Effector memory CD4-positive, alpha-beta T cell (primary cell): Measurements from ENCODE around the gene SEC24C.
"Not testable (repeated sequence)": the region's sequence is repeated elsewhere in the genome, so short reads cannot be mapped to it uniquely, and the experiment has no call there.

Experiments used
- DNase-seq, 3 donors: peaks; one replicate each; pipeline ENCODE4 v3.0.0-alpha.2; 2020
- H3K27ac ChIP-seq: 2 replicates; pipeline ENCODE4 v1.7.0; 2013; ENCODE audit warnings: mild to moderate bottlenecking, low read length, moderate library complexity; ENCODE audit not compliant: insufficient read depth, poor library complexity, severe bottlenecking
- H3K27me3 ChIP-seq: replicated peaks from 2 replicates; pipeline ENCODE4 v1.7.0; 2013; ENCODE audit warnings: mild to moderate bottlenecking, low read length; ENCODE audit not compliant: insufficient read depth, control insufficient read depth, poor library complexity, severe bottlenecking
- H3K36me3 ChIP-seq: 2 replicates; pipeline ENCODE4 v1.7.0; 2013; ENCODE audit warnings: mild to moderate bottlenecking, low read length, moderate library complexity; ENCODE audit not compliant: control insufficient read depth, insufficient read depth
- H3K4me1 ChIP-seq: 2 replicates; pipeline ENCODE4 v1.7.0; 2013; ENCODE audit warnings: low read length, mild to moderate bottlenecking; ENCODE audit not compliant: control insufficient read depth, insufficient read depth, poor library complexity, severe bottlenecking
- H3K4me3 ChIP-seq: 2 replicates; pipeline ENCODE4 v1.7.0; 2013; ENCODE audit warnings: low read length, low read depth, mild to moderate bottlenecking; ENCODE audit not compliant: insufficient read depth, poor library complexity, severe bottlenecking
- H3K9me3 ChIP-seq: 2 replicates; pipeline ENCODE4 v1.7.0; 2013; ENCODE audit warnings: mild to moderate bottlenecking, low read length, moderate library complexity; ENCODE audit not compliant: control insufficient read depth

The SEC24C gene

DNA sequence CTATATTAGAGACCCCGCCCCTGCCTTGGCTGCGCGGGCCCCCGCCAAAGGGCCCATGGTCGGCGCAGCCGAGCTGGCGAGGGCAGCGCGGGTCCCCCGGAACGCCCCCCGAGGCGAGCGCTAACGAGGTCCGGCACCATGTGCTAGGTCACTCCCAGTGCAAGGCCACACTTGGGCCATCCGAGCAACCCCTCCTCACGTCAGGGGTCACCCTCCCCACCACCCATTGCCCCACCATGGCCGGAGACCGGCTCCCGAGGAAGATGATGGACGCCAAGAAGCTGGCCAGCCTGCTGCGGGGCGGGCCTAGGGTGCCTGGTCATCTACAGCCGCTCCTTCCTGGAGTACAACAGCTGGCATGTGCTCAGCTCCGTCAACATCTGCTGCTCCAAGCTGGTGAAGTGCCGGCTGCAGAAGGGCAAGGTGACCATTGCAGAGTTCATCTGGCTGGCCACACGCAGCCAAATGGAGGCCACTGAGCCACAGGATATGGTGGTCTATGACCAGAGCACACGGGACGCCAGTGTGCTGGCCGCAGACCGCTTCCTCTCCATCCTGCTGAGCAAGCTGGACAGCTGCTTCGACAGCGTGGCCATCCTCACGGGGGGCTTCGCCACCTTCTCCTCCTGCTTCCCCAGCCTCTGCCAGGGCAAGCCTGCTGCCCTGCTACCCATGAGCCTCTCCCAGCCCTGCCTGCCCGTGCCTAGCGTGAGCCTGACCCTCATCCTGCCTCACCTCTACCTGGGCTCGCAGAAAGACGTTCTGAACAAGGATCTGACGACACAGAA is 12.4 kb upstream of the SEC24C start:
- Histone ChIP-seq H3K36me3 (peaks cover 18% of the 10 kb centered on the region), H3K27me3 (no peaks in the 10 kb centered on the region), H3K9me3 (no peaks in the 10 kb centered on the region), H3K27ac (no peak overlapping the region), H3K4me1 (no peaks in the 10 kb centered on the region), H3K4me3 (no peak overlapping the region)
- no peak for DNase-seq

DNA sequence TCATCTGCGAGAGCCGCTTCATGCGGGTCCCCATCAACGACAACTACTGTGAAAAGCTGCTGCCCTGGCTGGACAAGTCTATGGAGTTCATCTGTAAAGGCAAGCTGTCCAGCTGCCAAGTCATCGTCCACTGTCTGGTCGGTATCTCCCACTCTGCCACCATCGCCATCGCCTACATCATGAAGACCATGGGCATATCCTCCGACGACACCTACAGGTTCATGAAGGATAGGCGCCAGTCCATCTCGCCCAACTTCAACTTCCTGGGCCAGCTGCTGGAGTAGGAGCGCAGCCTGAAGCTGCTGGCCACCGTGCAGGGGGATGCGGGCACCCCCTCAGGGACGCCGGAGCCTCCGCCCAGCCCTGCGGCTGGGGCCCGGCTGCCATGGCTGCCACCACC is 11.7 kb upstream of the SEC24C start:
- Histone ChIP-seq H3K4me1 (no peaks in the 10 kb centered on the region), H3K27me3 (no peaks in the 10 kb centered on the region), H3K4me3 (no peak overlapping the region), H3K27ac (no peak overlapping the region), H3K9me3 (no peaks in the 10 kb centered on the region), H3K36me3 (peaks cover 13% of the 10 kb centered on the region)
- no peak for DNase-seq

- H3K27me3 ChIP-seq, result no peaks in the 10 kb centered on the region
- H3K27ac ChIP-seq, result no peak overlapping the region
- peaks cover 13% of the 10 kb centered on the region for H3K36me3 ChIP-seq
- H3K9me3 ChIP-seq, result no peaks in the 10 kb centered on the region
- H3K4me1 ChIP-seq, result no peaks in the 10 kb centered on the region
- no peak for DNase-seq
- no peak overlapping the region for H3K4me3 ChIP-seq
Measured at GRCh38 chr10:73732931-73733623, 11.1 kb upstream of the SEC24C start.

- no peak overlapping the region for H3K27ac ChIP-seq
- H3K4me3 ChIP-seq, result no peak overlapping the region
- H3K36me3 ChIP-seq, result peaks cover 13% of the 10 kb centered on the region
- H3K9me3 ChIP-seq, result no peaks in the 10 kb centered on the region
- H3K4me1 ChIP-seq, result no peaks in the 10 kb centered on the region
- no peaks in the 10 kb centered on the region for H3K27me3 ChIP-seq
- no peak for DNase-seq
Measured at GRCh38 chr10:73734028-73734720, 10.0 kb upstream of the SEC24C start.

GRCh38 chr10:73734796-73735305 is 9.3 kb upstream of the SEC24C start:
- no peak for DNase-seq
- Histone ChIP-seq H3K4me3 (no peak overlapping the region), H3K9me3 (no peaks in the 10 kb centered on the region), H3K36me3 (peaks cover 13% of the 10 kb centered on the region), H3K4me1 (no peaks in the 10 kb centered on the region), H3K27ac (no peak overlapping the region), H3K27me3 (no peaks in the 10 kb centered on the region)

DNA sequence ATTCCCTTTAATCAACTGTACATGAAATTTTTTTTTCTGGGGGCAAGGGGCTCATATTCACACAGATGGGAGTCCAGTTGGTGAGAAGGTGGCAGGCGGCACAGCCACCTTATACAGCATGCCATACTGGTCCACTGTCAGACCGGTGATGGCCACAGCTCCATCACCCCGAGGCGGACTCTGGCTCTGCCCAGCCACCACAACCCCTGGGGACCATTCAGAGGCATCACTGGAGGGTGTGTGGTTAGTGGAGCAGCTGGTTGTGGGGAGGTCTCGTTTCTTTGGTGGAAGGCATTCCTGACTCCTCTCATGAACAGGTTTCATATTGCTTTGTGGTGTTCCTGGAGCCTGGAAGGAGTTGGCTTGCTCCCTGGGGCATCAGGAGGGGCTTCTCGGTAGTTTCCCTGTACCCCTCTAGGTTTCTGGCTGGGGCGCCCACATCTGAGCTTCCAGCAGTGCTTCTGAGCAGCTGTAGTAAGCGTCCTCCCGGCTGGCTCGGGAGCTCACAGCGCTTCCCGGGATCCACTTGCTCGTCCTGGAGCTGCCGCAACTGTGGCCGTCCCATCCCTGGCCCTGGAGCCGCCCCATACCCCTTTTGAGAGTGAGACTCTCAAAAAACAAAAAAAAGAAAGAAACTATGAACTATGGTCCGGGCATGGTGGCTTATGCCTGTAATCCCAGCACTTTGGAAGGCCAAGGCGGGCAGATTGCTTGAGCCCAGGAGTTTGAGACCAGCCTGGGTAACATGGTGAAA is 3.5 kb upstream of the SEC24C start:
- H3K27me3 ChIP-seq, H3K4me3 ChIP-seq, H3K4me1 ChIP-seq, H3K9me3 ChIP-seq, H3K27ac ChIP-seq, H3K36me3 ChIP-seq, DNase-seq: not testable (repeated sequence)

GRCh38 chr10:73742454-73742734 is 1.8 kb upstream of the SEC24C start:
- Histone ChIP-seq H3K4me3 (no peak overlapping the region), H3K9me3 (no peaks in the 10 kb centered on the region), H3K36me3 (peaks cover 8% of the 10 kb centered on the region), H3K4me1 (peaks cover 5% of the 10 kb centered on the region), H3K27me3 (no peaks in the 10 kb centered on the region), H3K27ac (no peak overlapping the region)
- DNase-seq, result no peak

GRCh38 chr10:73743327-73743904 is 756 bp upstream of the SEC24C start:
- Histone ChIP-seq H3K9me3 (no peaks in the 10 kb centered on the region), H3K27me3 (no peaks in the 10 kb centered on the region), H3K27ac (peak overlapping the region; percentile 90), H3K36me3 (peaks cover 8% of the 10 kb centered on the region), H3K4me3 (peak overlapping the region; percentile 95), H3K4me1 (peaks cover 5% of the 10 kb centered on the region)
- no peak for DNase-seq

DNA sequence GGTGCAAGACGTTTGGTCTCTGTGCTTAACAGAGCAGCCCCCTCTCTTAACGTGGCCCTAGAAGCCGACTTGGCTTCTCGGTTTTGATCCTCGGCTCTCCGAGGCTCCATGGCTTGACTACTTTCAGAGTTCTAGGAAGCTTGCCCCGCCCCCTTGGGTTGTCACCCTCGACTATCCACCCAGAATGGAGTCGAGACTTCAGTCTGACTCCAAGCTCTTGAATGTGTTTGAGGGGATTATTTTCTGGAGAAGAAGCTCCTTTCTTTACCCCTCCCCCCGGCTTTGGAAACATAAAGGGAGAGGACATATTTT is 448 bp downstream of the SEC24C start:
- peaks cover 15% of the 10 kb centered on the region for H3K36me3 ChIP-seq

More for the DNA sequence above, 448 bp downstream of the SEC24C start:
- no peaks in the 10 kb centered on the region for H3K27me3 ChIP-seq
- peak in 1 of 3 donors; percentile 52 for DNase-seq
- H3K4me1 ChIP-seq, result peaks cover 5% of the 10 kb centered on the region
- peak overlapping the region; percentile 95 for H3K4me3 ChIP-seq
- peak overlapping the region; percentile 90 for H3K27ac ChIP-seq
- H3K9me3 ChIP-seq, result no peaks in the 10 kb centered on the region
